Stimulated activated CD4-positive, alpha-beta T cell treated with anti-CD3 and anti-CD28 coated beads, Interleukin-15, amount 100 ng/mL, for 1 hour (primary cell): ENCODE results near the gene ESF1.

Source experiments
- DNase-seq, 2 donors: peaks; one replicate each; pipeline ENCODE4 v3.0.0-alpha.2; 2020; ENCODE audit warnings: low read depth in 1 of 2, low spot score in 1 of 2

ESF1 gene

GRCh38 chr20:13784893-13785715 lies at the start of gene ESF1, which contains the start of gene NDUFAF5:
Gene ESF1, minus strand, starts transcription at chr20:13784919. Its CDS starts 1,779 bp downstream, at chr20:13783140.
Gene NDUFAF5, plus strand, starts transcription at chr20:13785028. Its CDS starts 41 bp downstream, at chr20:13785069.
- peak; percentile 80 for DNase-seq

DNA sequence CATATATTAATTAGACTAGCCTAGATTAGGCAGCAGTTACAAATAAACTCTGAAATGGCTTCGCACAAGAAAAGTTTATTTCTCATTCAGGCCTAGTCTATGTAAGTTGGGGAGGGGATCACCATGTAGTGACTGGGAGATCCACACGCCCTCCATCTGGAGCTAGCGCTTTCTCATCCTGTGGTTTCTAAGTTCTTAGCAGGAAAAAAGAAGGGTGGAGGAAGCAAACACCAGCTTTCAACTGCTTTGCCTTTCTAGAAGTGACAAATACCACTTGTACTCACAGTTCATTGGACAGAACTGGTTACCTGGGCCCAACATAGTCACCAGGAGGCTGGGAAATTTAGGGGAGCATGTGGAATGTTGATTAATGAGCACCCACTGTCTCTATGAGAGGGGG lies 46.8 kb upstream of the ESF1 start:
- no peak for DNase-seq

DNA sequence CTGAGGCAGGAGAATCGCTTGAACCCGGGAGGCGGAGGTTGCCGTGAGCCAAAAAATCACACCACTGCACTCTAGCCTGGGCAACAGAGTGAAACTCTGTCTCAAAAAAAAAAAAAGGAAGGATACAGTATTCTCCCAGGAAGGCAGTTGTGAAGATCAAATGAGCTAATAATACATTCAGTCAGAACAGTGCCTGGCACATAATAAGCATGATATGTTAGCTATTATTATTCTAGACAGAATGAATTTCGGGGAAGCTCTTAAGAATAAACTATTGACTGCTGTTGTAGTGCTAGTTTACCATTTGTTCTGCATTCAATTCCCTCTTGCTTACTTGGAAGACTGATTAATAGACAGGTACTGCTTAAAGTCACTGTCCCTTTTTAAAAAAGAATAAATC lies 40.7 kb upstream of the ESF1 start:
- no peak for DNase-seq

DNA sequence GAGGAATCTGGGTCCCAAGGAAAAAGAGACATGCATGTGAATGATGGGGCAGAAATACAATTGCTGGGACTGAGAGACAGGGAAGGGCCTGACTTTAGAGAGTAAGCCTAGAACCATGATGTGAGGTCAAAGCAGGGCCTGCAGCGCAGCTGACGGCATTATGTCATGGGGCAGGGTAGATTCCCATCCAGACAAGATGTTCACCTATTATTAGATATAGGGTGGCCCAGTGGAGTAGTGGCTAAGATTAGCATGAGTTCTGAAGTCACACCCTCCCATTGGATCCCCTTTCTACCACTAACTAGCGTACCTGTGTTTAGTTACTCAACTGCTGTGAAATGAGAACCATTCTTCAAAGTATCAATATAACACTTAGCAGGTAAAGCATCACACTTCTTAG lies 39.7 kb upstream of the ESF1 start:
- DNase-seq = no peak

DNA sequence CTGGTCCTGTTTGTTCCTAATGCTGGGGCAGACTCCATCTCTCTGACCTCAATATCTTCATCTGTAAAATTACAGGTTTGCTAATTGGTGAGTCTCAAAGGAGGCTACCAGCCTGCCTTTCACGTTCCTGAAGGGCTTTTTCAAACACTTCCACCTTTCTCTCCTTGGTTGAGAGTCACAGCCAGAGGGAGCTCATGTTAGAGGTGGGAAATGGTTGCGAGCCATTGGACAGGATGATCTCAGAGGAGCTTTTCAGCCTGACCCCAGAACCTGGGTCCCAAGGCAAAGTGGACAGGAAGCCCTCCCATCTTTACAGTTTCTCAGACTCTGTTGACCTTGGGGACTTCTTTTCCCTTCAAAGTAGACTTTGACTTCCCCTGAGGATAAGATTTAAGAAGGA lies 37.7 kb upstream of the ESF1 start:
- DNase-seq = no peak

- DNase-seq = no peak
These were observed 37.2 kb upstream of the ESF1 start for GRCh38 chr20:13821876-13822275.

- DNase-seq = no peak
These were observed 35.3 kb upstream of the ESF1 start for GRCh38 chr20:13819885-13820645.

DNA sequence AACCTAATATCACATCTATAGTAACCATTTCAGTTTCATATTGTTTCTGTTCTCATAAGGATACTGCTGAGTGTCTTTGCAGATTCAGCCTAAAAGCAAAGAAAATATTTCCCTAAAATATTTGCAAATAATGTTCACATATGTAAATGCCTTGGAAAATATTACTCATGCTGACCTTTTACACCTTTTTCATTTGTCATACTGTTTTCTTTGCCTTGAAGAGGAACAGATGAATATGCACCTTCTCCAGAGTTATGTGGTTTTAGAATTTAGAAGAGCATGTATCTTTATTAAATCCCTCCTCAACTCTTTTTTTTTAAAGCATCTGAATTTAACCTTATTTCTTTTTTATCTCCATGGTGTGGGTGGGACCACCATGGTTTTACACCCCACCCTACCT lies 32.6 kb upstream of the ESF1 start:
- no peak for DNase-seq

DNA sequence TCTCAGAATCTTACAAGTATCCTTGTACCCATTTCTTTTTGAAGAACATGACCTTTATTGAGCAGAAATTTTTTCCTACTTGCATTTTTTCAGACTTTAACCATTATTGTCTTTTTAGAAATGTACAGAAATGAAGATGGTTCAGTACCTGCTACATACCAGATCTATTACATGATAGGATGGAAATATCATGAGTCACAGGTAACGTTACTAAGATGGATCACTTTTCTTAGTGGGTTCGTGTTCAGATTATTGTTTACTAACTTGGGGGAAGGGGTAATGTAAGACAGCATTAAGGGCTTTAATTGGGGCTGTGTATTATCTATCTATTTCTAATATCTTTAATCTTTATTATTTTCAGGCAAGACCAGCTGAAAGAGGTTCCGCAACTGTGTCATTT lies 32.0 kb upstream of the ESF1 start:
- no peak for DNase-seq

DNA sequence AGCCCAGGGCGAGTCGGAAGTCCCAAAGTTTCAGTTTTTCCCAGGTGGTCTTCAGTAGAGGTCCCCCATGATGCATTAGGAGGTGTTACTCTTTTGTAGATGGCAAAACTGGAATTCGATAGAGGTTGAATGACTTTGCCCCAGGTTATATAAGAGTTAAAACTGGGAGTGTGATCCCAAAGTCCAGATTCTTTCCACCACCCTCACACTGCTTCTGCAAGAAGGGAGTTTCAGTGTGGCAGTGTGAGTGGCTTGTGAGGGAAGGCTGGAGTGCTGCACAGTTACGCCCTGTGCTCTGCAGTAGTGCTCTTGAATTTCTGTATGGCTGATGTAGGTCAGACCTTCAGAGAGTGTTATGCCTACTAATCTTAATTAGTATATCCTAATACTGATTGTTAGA lies 30.0 kb upstream of the ESF1 start:
- DNase-seq = no peak

- no peak for DNase-seq
These were observed 29.2 kb upstream of the ESF1 start for GRCh38 chr20:13813910-13814309.

- no peak for DNase-seq
These were observed 25.7 kb upstream of the ESF1 start for GRCh38 chr20:13810446-13810845.

GRCh38 chr20:13809855-13810254 lies 25.1 kb upstream of the ESF1 start:
- DNase-seq = no peak

GRCh38 chr20:13809373-13809772 lies 24.7 kb upstream of the ESF1 start:
- DNase-seq = no peak

DNA sequence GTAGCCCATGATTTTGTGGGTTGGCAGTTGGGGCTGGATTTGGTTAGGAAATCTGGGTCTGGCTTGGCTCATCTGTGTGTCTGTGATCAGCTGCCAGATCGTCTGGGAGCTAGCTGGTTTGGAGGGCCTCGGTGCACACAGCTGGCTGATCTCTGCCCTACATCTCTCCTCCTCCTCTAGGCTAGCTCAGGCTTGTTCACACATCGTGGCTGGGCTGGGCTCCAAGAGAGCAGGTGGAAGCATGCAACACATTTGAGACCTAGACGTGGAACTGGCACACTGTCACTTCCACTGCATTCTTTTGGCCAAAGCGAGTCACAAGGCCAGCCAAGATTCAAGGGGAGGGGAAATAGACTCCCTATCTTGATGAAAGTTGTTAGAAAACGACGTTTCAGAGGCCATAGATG lies 16.0 kb upstream of the ESF1 start:
- no peak for DNase-seq

GRCh38 chr20:13799974-13800373 lies 15.3 kb upstream of the ESF1 start:
- no peak for DNase-seq

- DNase-seq = no peak
These were observed 14.3 kb upstream of the ESF1 start for GRCh38 chr20:13799040-13799439.

GRCh38 chr20:13794667-13795066 lies 9.9 kb upstream of the ESF1 start:
- no peak for DNase-seq

DNA sequence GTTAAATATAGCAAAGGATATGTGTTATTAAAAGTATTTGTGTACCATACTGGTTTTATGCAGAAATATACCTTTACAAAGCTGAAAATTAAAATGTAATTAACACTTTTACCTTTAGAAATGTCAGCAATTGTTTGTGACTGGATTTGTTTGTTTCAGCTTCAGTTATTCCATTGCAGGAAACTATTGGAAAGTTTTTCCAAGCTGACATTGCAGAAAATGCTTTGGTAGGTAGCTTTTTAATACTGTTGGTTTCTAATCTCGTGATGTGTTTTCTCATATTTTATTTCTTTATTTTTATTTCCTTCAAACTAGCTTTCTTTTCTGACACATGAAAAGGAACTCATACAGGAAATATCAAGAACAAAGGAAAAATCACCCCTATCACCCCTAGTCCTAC lies 8.3 kb upstream of the ESF1 start:
- DNase-seq = no peak

- DNase-seq = no peak
These were observed 7.1 kb upstream of the ESF1 start for GRCh38 chr20:13791540-13792459.

- no peak for DNase-seq
These were observed 6.0 kb upstream of the ESF1 start for GRCh38 chr20:13790708-13791107.
